Gastrocnemius medialis (tissue), 4 donors: ENCODE data around the gene TARP.

Experiments
- POLR2A ChIP-seq, 2 donors: fragments of 450-650 bp; IDR thresholded peaks; one replicate each; pipeline ENCODE4 v1.6.1; 2017; ENCODE audit warnings: antibody characterized with exemption in 2 of 2, mild to moderate bottlenecking in 2 of 2, moderate library complexity in 2 of 2
- TF ChIP-seq, protein P1 (sequence below), 5 experiments: fragments of 450-650 bp in 3 of 5; fragments of 200-600 bp in 2 of 5; sonication (generic) in 2 of 5; IDR thresholded peaks in 4 of 5; conservative IDR thresholded peaks in 1 of 5; 1 replicate in 4 of 5; 2 replicates in 1 of 5; pipeline ENCODE4 v1.5.1; 2016 to 2019; ENCODE audit warnings: antibody characterized with exemption in 5 of 5, mild to moderate bottlenecking in 3 of 5, moderate library complexity in 3 of 5

- TF ChIP-seq, protein P1, sequence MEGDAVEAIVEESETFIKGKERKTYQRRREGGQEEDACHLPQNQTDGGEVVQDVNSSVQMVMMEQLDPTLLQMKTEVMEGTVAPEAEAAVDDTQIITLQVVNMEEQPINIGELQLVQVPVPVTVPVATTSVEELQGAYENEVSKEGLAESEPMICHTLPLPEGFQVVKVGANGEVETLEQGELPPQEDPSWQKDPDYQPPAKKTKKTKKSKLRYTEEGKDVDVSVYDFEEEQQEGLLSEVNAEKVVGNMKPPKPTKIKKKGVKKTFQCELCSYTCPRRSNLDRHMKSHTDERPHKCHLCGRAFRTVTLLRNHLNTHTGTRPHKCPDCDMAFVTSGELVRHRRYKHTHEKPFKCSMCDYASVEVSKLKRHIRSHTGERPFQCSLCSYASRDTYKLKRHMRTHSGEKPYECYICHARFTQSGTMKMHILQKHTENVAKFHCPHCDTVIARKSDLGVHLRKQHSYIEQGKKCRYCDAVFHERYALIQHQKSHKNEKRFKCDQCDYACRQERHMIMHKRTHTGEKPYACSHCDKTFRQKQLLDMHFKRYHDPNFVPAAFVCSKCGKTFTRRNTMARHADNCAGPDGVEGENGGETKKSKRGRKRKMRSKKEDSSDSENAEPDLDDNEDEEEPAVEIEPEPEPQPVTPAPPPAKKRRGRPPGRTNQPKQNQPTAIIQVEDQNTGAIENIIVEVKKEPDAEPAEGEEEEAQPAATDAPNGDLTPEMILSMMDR (IDR thresholded peaks at IDR 0.05 in 4 of 5, conservative IDR thresholded peaks at IDR 0.05 in 1 of 5), result no peak
- TF ChIP-seq POLR2A (IDR thresholded peaks at IDR 0.05), result no peak
Observed at GRCh38 chr7:38308140-38308539, 34.7 kb upstream of the TARP start.
